Vagina (tissue), 2 donors: ENCODE measurements around the gene MRGPRD. TPM values are rescaled to one million over a fixed set of nuclear protein-coding genes. Genes with fewer than 3 reads are reported as not detected.

Source experiments
- DNase-seq, 2 donors: peaks; one replicate each; pipeline ENCODE4 v3.0.0-alpha.2; 2017; ENCODE audit errors: extremely low spot score in 2 of 2
- H3K27ac ChIP-seq: fragments of 200-600 bp; sonication (generic); one replicate; pipeline ENCODE4 v1.5.1; 2019
- H3K27me3 ChIP-seq: fragments of 200-600 bp; sonication (generic); one replicate; pipeline ENCODE4 v1.5.1; 2019
- H3K36me3 ChIP-seq, 2 donors: fragments of 200-600 bp; sonication (generic); one replicate each; pipeline ENCODE4 v1.5.1; 2017 to 2019
- H3K4me1 ChIP-seq: fragments of 200-600 bp; sonication (generic); one replicate; pipeline ENCODE4 v1.5.1; 2019
- H3K4me3 ChIP-seq, 2 donors: fragments of 200-600 bp; sonication (generic); 1 replicate in 1 of 2; 2 replicates in 1 of 2; pipeline ENCODE4 v1.5.1; 2016 to 2019
- H3K9me3 ChIP-seq: fragments of 200-600 bp; sonication (generic); one replicate; pipeline ENCODE4 v1.5.1; 2019
- CTCF ChIP-seq, 3 experiments: fragments of 450-650 bp in 2 of 3; fragments of 200-600 bp in 1 of 3; sonication (generic) in 1 of 3; IDR thresholded peaks; one replicate each; pipeline ENCODE4 v1.5.1; 2017 to 2019; ENCODE audit warnings: antibody characterized with exemption in 3 of 3, mild to moderate bottlenecking in 2 of 3, moderate library complexity in 2 of 3
- POLR2A ChIP-seq, 2 donors: fragments of 450-650 bp; IDR thresholded peaks; one replicate each; pipeline ENCODE4 v1.6.1; 2017; ENCODE audit warnings: antibody characterized with exemption in 2 of 2, mild to moderate bottlenecking in 2 of 2, moderate library complexity in 2 of 2
- POLR2AphosphoS5 ChIP-seq, 2 donors: sonication (generic); formaldehyde crosslinking; IDR thresholded peaks; one replicate each; pipeline ENCODE4 v1.9.0; 2017; ENCODE audit warnings: antibody characterized with exemption in 2 of 2, mild to moderate bottlenecking in 2 of 2, low read depth in 1 of 2; ENCODE audit not compliant: insufficient read depth in 1 of 2
- intact Hi-C: fragments of 100-400 bp; cut with DNase I; formaldehyde crosslinking; loops from one replicate; pipeline ENCODE4 v1.15.1; 2023
- total RNA-seq: library from RNA; depleted of rRNA; stranded (reverse); fragments of >200 nt; gene quantifications from one replicate; pipeline ENCODE4 v1.2.3, GENCODE V29; 2016

The MRGPRD gene
- total RNA-seq, 1 donor from 2014 or later = not detected

DNA sequence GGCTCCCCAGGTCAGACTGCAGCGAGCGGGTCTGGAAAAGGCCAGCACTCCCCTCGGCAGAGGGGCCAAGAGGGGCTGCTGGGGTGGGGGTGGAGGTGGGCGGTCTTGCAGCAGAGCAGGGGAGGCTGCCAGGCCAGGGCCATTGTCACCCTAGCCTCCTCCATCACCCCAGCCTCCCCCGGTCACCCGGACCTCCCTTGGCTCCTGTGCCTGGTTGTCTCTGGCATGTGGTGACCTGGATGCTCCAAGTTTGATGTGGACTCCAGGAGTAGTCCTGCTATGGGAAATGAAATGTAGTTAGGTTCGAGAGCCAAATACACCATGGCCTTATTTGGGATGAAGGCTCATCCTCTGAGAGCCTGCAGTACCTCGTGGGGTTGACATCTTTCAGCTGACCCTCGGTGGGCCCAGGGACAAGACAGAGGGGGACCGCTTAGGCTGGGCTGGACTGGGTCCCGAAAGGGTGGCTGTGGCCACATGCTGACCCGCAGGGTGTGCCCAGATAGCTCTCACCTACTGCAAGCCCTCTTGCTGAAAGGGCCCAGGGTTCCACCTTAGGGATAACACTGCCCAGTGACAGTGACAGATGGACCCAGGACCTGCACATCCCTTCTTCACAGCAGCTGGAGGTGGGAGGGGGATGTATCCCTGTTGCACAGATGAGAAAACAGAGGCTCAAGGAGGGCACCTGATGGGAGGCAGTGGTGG is 24.1 kb downstream of the MRGPRD start:
- H3K27ac ChIP-seq = no peak overlapping the region
- H3K4me3 ChIP-seq = no peak overlapping the region
- peaks cover 10% of the 10 kb centered on the region for H3K4me1 ChIP-seq
- no peak for DNase-seq
- intact Hi-C loops = no loop called here
- no peaks in the 10 kb centered on the region for H3K9me3 ChIP-seq
- no peaks in the 10 kb centered on the region for H3K36me3 ChIP-seq
- TF ChIP-seq POLR2A (IDR thresholded peaks at IDR 0.05) (no peak), POLR2AphosphoS5 (IDR thresholded peaks at IDR 0.05; ENCODE audit: insufficient read depth in 1 of 2, low read depth in 1 of 2) (no peak), CTCF (IDR thresholded peaks at IDR 0.05) (no peak)
- no peaks in the 10 kb centered on the region for H3K27me3 ChIP-seq

- intact Hi-C loops = no loop called here
- H3K4me3 ChIP-seq = no peak overlapping the region
- TF ChIP-seq POLR2A (IDR thresholded peaks at IDR 0.05) (no peak), CTCF (IDR thresholded peaks at IDR 0.05) (no peak), POLR2AphosphoS5 (IDR thresholded peaks at IDR 0.05; ENCODE audit: insufficient read depth in 1 of 2, low read depth in 1 of 2) (no peak)
- peaks cover 10% of the 10 kb centered on the region for H3K4me1 ChIP-seq
- H3K36me3 ChIP-seq = no peaks in the 10 kb centered on the region
- no peaks in the 10 kb centered on the region for H3K27me3 ChIP-seq
- DNase-seq = no peak
- H3K9me3 ChIP-seq = no peaks in the 10 kb centered on the region
- H3K27ac ChIP-seq = no peak overlapping the region
Observed at GRCh38 chr11:68956142-68956541, 24.6 kb downstream of the MRGPRD start.

DNA sequence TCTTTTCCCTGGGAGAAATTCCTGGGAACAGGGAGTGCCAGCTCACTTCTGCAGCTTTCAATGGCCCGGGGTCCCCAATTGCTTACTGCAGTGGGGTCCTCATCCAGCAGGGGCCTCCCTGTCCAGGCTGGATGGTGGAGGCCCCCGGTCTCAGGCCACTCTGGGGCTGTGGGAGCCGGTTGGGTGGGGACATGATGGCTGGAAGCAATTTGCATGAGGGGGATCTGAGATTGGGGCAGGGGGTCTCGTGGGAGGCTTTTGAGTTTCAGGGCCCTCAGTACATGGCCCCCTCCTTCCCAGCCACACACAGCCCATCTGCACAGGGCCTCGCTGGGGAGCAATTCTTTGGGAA is 25.2 kb downstream of the MRGPRD start:
- H3K9me3 ChIP-seq = no peaks in the 10 kb centered on the region
- H3K36me3 ChIP-seq = no peaks in the 10 kb centered on the region
- TF ChIP-seq CTCF (IDR thresholded peaks at IDR 0.05) = no peak
- TF ChIP-seq POLR2AphosphoS5 (IDR thresholded peaks at IDR 0.05; ENCODE audit: insufficient read depth in 1 of 2, low read depth in 1 of 2) = no peak
- TF ChIP-seq POLR2A (IDR thresholded peaks at IDR 0.05) = no peak
- DNase-seq = no peak
- H3K27ac ChIP-seq = no peak overlapping the region
- H3K27me3 ChIP-seq = no peaks in the 10 kb centered on the region
- peaks cover 10% of the 10 kb centered on the region for H3K4me1 ChIP-seq
- peak overlapping the region in 1 of 2 donors; percentile 13 for H3K4me3 ChIP-seq
- intact Hi-C loops = no loop called here

- Histone ChIP-seq H3K27me3 (no peaks in the 10 kb centered on the region), H3K4me3 (peak overlapping the region; percentile 13 to 17), H3K36me3 (no peaks in the 10 kb centered on the region), H3K4me1 (peaks cover 10% of the 10 kb centered on the region), H3K9me3 (no peaks in the 10 kb centered on the region), H3K27ac (no peak overlapping the region)
- intact Hi-C loops = no loop called here
- TF ChIP-seq CTCF (IDR thresholded peaks at IDR 0.05) (no peak), POLR2A (IDR thresholded peaks at IDR 0.05) (no peak), POLR2AphosphoS5 (IDR thresholded peaks at IDR 0.05; ENCODE audit: insufficient read depth in 1 of 2, low read depth in 1 of 2) (peak in 1 of 2 donors; percentile 66)
- no peak for DNase-seq
Observed at GRCh38 chr11:68954836-68955606, 25.8 kb downstream of the MRGPRD start.

DNA sequence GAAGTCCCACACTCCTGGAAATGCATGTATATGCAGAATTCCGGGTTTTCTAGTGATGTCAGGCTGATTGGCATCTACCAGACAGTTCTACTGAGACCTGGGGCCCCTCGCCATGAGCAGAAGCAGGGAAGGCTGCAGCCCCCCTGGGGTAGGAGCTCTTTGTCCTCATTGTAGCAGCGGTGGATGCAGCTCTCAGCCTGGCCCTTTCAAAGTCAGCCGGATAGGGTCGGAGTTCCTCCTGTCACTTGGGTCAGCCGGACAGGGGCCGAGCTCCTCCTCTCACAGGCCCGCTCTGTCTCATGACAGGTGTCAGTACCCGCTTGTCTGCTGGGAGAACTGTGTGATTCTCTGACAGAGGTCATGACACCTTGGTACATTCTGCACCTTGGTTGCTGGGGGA is 30.0 kb downstream of the MRGPRD start:
- Histone ChIP-seq H3K4me3 (no peak overlapping the region), H3K27ac (no peak overlapping the region), H3K4me1 (peaks cover 15% of the 10 kb centered on the region), H3K27me3 (no peaks in the 10 kb centered on the region), H3K9me3 (no peaks in the 10 kb centered on the region), H3K36me3 (no peaks in the 10 kb centered on the region)
- intact Hi-C loops = no loop called here
- TF ChIP-seq POLR2AphosphoS5 (IDR thresholded peaks at IDR 0.05; ENCODE audit: insufficient read depth in 1 of 2, low read depth in 1 of 2) (no peak), POLR2A (IDR thresholded peaks at IDR 0.05) (no peak), CTCF (IDR thresholded peaks at IDR 0.05) (no peak)
- DNase-seq = no peak
